ENCODE results near the gene CYSRT1.

- no peak for TF ChIP-seq POLR2A (IDR thresholded peaks at IDR 0.05)
- TF ChIP-seq, protein P1, sequence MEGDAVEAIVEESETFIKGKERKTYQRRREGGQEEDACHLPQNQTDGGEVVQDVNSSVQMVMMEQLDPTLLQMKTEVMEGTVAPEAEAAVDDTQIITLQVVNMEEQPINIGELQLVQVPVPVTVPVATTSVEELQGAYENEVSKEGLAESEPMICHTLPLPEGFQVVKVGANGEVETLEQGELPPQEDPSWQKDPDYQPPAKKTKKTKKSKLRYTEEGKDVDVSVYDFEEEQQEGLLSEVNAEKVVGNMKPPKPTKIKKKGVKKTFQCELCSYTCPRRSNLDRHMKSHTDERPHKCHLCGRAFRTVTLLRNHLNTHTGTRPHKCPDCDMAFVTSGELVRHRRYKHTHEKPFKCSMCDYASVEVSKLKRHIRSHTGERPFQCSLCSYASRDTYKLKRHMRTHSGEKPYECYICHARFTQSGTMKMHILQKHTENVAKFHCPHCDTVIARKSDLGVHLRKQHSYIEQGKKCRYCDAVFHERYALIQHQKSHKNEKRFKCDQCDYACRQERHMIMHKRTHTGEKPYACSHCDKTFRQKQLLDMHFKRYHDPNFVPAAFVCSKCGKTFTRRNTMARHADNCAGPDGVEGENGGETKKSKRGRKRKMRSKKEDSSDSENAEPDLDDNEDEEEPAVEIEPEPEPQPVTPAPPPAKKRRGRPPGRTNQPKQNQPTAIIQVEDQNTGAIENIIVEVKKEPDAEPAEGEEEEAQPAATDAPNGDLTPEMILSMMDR (IDR thresholded peaks at IDR 0.05): no peak
Measured at GRCh38 chr9:137188086-137188489, 36.9 kb upstream of the CYSRT1 start.

Measured in testis (tissue), 2 donors.